Subcutaneous abdominal adipose tissue (tissue), 5 donors: ENCODE data around the gene DENND2D.

Experiments
- H3K27ac ChIP-seq: one replicate; pipeline ENCODE4 v1.7.0; 2013; ENCODE audit warnings: low read depth, mild to moderate bottlenecking, inconsistent platforms, low read length, moderate library complexity
- H3K27me3 ChIP-seq, 5 donors: one replicate each; pipeline ENCODE4 v1.7.0; 2013; ENCODE audit warnings: low read length in 5 of 5, inconsistent platforms in 1 of 5; ENCODE audit not compliant: control insufficient read depth in 5 of 5, insufficient read depth in 4 of 5
- H3K36me3 ChIP-seq, 5 donors: one replicate each; pipeline ENCODE4 v1.7.0; 2013; ENCODE audit warnings: low read length in 5 of 5; ENCODE audit not compliant: control insufficient read depth in 5 of 5, insufficient read depth in 5 of 5
- H3K4me1 ChIP-seq, 5 donors: one replicate each; pipeline ENCODE4 v1.7.0; 2013; ENCODE audit warnings: low read length in 5 of 5, mild to moderate bottlenecking in 3 of 5, moderate library complexity in 1 of 5; ENCODE audit not compliant: control insufficient read depth in 5 of 5, insufficient read depth in 5 of 5
- H3K4me3 ChIP-seq, 5 donors: one replicate each; pipeline ENCODE4 v1.7.0; 2013; ENCODE audit warnings: low read length in 5 of 5, low read depth in 1 of 5
- H3K9ac ChIP-seq, 5 donors: one replicate each; pipeline ENCODE4 v1.7.0; 2013; ENCODE audit warnings: low read length in 5 of 5, mild to moderate bottlenecking in 4 of 5, moderate library complexity in 3 of 5
- H3K9me3 ChIP-seq, 5 donors: one replicate each; pipeline ENCODE4 v1.7.0; 2013; ENCODE audit warnings: low read length in 5 of 5; ENCODE audit not compliant: control insufficient read depth in 5 of 5
- donor health status: healthy.
- donor health status: healthy.
- donor health status: healthy.
- donor health status: healthy.
- donor health status: healthy.

Gene DENND2D

DNA sequence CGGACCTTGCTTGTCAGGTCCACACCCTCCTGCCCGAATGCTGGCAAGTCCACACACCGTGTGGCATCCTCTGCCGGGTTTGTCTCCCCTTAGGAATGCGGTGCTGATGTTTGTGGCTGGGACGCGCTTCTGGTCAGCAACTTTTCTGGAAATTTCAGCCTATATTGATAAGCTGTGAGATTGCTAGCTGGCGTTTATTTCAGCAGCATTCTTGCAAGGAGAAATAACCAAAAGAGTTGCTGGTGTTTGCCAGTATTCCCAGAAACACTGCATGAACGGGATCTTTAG is 59.8 kb downstream of the DENND2D start:
- Histone ChIP-seq H3K27ac (peak overlapping the region; percentile 94), H3K4me3 (peak overlapping the region; percentile 83 to 98 (median 90)), H3K4me1 (peaks cover 0 to 54% (median 43%) of the 10 kb centered on the region in 5 donors), H3K9me3 (no peaks in the 10 kb centered on the region), H3K27me3 (no peaks in the 10 kb centered on the region), H3K36me3 (peaks cover 0 to 18% (median 4%) of the 10 kb centered on the region in 5 donors), H3K9ac (peak overlapping the region; percentile 23 to 98 (median 97))

DNA sequence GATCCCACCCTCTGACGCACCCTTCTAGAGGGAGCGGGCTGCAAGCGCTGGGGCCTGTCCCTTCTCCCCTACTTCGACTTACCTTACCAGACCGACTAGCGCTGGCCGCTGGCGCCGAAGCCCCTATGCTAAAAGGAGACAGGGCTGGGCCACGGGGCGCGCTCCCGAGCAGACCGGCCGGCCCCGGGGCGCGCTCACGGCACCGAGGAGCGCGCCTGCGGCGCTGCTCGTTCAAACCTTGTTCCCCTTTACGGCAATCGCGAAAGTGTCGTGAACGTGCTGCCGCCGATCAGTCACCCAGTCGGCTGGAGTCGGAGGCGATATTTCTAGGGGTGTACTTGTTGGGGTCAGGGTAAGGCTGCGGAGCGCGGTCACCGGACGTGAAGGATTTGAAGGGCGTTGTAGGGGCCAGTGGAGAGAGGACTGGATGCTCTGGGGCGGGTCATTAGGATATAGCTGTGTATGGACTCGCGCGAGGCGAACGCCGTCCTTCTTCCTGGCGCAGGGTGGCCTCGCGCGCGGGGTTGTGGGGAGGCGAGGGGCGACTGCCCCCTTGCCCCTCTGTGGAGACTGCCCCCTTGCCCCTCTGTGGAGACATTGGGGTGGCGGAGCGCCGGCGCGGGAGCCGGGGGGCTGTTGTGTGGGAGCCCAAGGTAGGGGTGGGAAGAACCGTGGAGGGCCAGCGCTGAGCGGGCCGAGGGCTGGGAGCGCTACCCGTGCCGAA is 60.3 kb downstream of the DENND2D start, which contains the start of the genes CEPT1 and DRAM2:
TSS of gene CEPT1 (plus strand) at position 268 of the 724 bp plus-strand sequence. CDS start 7,492 bp downstream, outside the sequence.
TSS of gene DRAM2 (minus strand) at position 138 of the 724 bp plus-strand sequence. CDS start 8,539 bp downstream, outside the sequence.
- Histone ChIP-seq H3K36me3 (peaks cover 4 to 17% (median 6%) of the 10 kb centered on the region in 5 donors), H3K27ac (peak within 1 kb of the TSS; percentile 94), H3K27me3 (no peaks in the 10 kb centered on the region), H3K9ac (peak within 1 kb of the TSS; percentile 91 to 98 (median 97)), H3K9me3 (no peaks in the 10 kb centered on the region), H3K4me1 (peaks cover 0 to 54% (median 43%) of the 10 kb centered on the region in 5 donors), H3K4me3 (peak within 1 kb of the TSS; percentile 83 to 98 (median 95))

DNA sequence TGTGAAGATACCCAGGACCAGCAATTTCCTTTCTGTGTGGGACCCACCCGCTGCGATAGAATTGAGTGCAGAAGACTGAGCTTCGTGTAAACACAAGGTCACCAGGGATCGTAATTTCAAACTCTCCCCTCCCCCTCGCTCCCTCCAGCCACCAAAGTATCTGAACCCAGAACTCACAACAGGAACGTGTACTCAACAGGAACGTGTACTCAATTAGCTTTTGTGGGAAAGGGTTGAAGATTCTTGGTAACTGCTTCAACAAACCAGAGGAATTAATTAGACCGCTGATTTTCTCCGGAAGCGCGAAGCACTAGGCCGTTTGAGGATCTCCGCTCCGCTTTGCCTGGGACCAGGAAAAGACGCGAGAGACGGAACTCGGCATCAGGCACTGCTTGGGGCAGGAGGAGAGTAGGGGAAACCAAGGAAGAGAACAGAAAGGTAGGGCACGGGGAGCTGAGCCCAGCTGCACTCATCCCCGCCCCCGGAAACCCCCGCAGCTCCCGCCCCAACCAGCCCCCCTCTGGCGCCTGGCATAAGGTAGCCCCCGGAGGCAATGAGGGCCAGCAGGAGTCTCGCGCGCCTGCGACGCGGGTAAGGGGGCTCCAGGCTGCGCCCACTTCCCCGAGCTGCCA is 61.0 kb downstream of the DENND2D start:
- Histone ChIP-seq H3K4me3 (peak overlapping the region; percentile 83 to 98 (median 95)), H3K4me1 (peaks cover 0 to 54% (median 43%) of the 10 kb centered on the region in 5 donors), H3K36me3 (peaks cover 6 to 19% (median 9%) of the 10 kb centered on the region in 5 donors), H3K9me3 (no peaks in the 10 kb centered on the region), H3K27ac (peak overlapping the region; percentile 94), H3K27me3 (no peaks in the 10 kb centered on the region), H3K9ac (peak overlapping the region; percentile 91 to 98 (median 97))
